ENCODE data around the gene ZNF385D.

Gene ZNF385D

DNA sequence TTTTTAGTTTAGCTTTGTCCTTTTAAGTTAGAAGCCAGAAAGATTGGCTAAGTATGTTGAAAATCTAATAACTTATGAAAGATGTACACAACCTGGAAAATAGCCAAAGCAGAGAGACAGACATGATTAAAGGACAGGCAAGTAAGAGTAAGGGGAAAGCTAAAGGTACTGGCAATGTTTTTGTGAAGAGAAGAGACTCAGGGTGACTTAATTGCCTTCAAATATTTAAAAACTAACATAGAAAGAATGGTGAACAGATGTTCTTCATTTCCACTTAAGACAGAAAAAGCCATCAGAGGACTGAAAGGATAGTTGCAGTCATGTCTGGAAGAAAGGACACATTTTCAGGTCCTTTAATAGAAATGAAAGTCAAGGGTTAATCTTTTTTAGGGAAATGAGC, 68.8 kb downstream of the ZNF385D start:
- no peak for DNase-seq (ENCODE audit: low read depth in 1 of 2, low spot score in 1 of 2)

DNA sequence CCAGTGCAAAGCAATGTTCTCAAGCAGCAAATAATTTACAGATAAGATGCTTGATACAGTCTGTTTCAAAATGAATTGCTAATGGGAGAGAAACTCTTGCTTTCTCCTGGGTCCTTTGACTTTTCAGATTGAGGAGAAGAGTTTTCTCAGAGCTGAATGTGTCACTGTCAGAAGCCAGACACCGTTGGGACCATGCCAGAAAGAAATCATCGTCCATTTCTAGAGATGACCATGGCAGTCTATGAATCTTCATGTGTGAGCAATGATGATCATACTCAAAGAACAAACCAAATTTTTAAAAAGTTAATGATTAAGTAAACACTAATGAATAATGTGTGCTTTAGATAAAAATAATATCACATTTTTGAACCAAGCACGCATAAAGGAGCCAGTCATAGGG, 77.6 kb downstream of the ZNF385D start:
- no peak for DNase-seq (ENCODE audit: low read depth in 1 of 2, low spot score in 1 of 2)

DNA sequence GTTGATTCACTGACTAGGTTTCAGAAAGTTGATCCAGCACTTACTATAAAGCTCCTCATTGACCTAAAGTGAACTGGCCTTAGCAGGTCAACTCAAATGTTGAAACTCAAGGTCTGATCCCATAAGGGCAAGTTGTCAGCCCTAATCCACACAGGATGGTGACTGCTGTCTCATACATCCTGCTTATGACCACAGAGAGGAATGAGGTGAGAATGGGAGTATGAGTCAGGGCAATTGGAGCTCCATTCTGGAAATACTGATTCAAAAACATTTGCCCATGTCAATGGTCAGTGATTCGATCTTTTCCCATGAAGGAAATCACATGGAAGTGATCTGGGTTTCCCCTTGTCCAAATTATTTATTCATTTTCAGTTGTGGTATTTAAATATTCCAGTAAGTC, 78.7 kb downstream of the ZNF385D start:
- DNase-seq (ENCODE audit: low read depth in 1 of 2, low spot score in 1 of 2) = no peak

DNA sequence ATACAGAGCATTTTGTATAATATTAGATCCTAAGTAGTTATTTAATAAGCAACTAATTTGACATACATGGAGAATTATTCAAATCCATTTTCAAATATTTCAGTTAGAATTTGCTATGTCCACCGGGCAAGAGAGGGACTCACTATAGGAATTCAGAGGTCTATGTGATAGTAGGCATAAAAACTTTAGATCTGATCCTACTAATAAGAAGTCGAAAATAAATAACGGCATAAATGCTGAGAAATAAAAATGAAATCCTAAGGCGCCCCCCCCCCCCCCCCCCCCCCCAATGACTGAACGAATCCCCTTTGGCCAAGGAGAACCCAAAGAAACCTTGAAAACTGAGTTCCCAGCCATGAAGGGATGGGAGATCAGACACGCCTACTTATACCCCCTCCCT, 80.6 kb downstream of the ZNF385D start:
- DNase-seq (ENCODE audit: low read depth in 1 of 2, low spot score in 1 of 2) = no peak

DNA sequence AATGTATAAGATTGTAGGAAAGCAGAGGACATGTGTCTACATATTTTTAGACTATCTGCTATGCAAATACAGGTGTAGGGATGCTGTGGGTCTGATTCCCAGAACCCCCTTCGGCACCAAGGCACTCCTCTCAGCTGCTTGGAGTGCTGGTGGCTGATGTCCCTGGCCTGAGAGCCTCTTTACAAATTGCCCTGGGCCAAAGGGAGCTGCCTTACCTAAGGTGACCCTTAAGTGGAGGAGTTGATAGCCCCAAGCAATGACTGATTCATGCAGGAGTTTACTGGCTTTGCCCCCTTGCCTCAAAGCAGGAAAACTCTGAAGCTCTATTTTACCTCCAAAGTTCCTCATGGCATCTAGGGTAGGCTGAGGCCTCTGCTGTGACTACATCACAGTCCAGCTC, 83.0 kb downstream of the ZNF385D start:
- DNase-seq (ENCODE audit: low read depth in 1 of 2, low spot score in 1 of 2) = no peak

DNA sequence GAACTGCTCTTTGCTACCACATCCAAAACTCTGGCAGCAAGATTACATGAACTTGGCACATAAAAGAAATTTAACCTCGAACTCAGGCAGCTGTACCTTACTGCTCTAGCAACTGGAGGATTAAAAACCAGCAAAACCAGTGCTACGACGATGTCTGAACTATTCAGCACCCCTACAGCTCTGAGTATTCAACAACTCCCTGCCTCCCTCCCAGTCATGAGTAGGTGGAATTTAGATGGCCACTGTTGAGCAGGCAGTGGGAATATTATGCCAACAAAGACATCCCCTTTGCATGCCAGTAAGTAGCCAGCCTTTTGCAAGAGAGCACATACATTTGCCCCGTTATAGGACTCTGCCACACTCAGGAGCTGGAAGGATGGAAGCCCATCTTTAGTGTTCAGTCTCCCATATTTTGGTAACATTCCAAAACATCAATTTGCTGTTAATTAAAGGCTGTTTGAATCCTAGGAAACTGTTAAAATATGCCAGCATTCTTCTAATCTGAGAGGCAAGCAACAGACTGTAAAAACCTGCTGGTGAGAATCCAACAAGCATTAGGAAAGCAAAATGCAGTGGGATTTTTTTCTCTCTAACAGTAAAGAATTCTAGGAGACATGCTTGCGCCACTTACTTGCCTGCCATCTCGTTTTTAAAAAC, 85.4 kb downstream of the ZNF385D start:
- no peak for DNase-seq (ENCODE audit: low read depth in 1 of 2, low spot score in 1 of 2)

DNA sequence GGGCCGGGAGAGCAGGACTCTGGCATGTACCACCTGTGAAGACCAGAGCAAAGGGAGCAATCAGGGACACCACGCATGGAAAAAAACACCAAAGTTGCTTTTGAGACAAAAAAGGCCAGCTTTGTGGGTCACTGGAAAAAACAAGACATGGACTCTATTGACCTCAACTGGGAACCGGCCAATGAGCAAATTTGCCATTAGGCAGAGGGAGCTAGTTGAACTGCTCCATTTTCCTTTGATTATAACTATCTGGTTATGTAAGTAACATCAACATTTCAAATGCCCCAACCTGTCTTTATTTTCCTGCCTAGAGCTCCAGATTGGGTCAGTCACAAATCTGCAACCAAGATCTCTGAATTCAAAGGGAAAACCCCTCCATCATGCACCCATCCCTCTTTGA, 86.0 kb downstream of the ZNF385D start:
- DNase-seq (ENCODE audit: low read depth in 1 of 2, low spot score in 1 of 2) = no peak

DNA sequence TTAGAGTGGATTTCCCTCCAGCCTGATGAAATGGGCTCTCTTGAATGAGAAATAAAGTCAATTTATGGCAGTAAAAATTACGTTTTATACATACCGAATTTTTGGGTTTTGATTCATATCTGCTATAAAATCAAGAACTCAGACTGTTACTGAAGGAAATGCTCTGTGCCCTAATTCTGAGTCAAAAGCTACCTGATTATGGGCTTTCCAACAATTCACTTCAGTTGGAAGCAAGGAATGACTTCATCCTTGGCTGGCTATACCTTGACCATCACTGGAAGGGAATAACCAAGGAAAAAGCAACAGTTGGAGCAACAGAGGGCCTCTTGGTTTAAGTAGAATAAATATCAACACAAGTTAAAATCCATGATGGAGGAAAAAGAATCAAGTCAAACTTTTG, 88.6 kb downstream of the ZNF385D start:
- no peak for DNase-seq (ENCODE audit: low read depth in 1 of 2, low spot score in 1 of 2)

DNA sequence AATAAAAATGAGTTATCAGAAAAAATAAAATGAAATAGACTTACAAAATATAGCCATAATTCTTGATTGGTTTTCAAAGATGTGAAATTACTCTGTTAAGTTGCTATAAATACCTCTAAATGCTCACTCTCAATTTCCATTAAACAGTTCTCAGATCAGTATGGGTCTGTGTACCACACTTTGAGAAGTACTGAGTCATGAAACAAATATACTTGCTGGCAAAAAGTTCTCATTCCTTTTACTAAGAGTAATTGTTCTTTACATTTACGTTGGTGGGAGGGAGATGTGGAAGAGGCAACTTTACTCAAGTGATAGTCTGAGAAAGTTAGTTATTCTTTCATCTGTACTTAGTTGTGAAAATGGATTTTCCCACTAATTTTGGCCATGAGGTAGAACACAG, 96.3 kb downstream of the ZNF385D start:
- no peak for DNase-seq (ENCODE audit: low read depth in 1 of 2, low spot score in 1 of 2)

DNA sequence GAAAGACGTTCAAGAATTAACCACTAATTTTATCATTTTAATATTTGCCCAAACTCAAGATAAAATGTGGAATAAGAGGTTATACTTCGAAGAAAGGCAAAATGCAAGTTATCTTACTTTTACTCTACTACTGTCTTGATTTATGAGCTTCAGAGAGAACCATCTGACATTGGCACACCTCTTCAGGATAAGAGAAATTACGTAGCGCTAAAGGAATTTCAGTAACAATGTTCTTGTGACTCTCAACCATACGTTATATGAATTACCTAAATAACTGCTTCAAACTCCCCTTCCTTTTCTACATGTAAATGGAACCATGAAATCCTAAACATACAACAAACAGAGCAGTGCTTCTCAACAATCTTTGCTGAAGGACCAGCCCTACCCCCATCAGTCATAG, 96.8 kb downstream of the ZNF385D start:
- DNase-seq (ENCODE audit: low read depth in 1 of 2, low spot score in 1 of 2) = no peak

DNA sequence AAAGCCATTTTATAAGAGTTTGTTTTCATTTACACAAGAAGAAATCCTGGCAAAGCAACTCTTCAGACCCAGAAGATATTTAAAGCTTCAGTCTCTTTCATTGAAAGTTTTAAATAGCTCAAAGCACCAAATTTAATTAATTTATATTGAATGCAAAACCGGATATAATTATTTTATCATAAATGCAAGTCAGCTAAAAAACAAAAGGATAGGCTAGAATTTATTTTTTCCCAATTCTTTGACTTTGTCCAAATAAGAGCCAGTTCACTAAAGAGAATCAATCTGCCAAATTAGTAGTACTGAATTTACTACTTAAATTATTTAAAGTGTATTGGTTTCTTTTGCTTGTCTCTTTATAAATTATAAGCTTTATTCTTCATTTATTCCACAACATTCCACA, 101.5 kb downstream of the ZNF385D start:
- no peak for DNase-seq (ENCODE audit: low read depth in 1 of 2, low spot score in 1 of 2)

DNA sequence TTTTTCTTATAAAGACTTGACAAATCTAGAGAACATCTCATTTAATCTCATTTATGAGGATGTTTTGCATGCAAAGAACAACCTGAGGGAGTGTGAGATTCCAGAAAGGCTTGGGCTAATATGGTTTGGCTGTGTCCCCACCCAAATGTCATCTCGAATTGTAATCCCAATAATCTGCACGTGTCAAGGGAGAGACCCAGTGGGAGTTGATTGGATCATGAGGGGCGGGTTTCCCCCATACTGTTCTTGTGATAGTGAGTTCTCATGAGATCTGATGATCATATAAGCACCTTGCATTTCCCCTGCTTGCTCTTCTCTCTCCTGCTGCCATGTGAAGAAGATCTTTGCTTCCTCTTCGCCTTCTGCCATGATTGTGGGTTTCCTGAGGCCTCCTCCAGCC, 103.0 kb downstream of the ZNF385D start:
- no peak for DNase-seq (ENCODE audit: low read depth in 1 of 2, low spot score in 1 of 2)

DNA sequence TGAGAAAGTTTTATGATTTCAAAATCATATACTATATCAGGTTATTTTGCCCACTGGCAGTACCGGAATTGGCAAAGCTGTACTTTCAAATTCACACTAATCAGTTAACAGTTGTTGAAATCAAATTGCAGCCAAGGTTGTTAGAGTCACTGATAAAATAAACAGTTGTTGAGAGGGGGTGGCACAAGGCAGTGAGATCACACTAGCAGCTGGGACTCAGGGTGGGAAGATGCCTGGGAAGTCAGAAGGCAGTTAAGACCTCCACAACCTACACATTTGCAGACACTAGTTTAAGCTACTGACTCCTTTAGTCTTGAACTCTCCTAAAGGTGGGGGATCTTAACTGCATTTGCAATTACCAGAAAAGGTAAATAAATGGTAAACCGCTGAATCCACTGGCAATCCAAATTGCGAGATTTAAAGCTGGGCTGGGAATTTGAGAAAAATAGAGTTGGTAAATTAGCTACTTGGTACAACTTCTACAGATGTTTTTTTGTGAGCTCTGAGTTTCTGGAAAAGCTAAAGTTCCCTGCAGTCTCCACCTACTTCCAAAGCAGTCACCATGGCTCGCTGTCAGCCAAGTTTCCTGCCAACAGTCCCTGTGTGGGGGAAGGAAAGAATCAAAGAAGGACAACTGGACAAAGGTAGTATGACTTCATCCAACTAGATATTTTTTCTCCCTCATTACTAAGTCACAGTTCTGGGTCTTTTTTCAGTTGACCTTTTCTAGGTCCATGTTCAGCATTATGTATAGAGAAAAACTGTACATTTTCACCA, 105.7 kb downstream of the ZNF385D start:
- DNase-seq (ENCODE audit: low read depth in 1 of 2, low spot score in 1 of 2) = no peak

DNA sequence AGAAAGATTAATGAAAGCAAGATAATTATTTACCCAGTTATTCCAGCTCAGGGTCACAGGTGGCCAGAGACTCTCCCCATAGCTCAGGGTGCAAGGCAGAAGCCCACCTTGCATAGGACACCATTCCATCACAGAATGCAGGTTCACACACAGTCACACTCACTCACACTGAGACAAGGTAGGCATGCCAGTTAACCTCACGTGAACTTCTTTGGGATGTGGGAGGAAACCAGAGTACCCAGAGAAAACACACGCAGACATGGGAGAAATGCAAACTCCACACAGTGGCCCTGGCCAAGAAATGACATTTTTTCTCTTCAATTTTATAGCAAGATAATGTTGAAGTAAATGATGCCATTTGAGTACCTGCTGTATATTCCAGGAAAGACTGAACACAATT, 106.7 kb downstream of the ZNF385D start:
- no peak for DNase-seq (ENCODE audit: low read depth in 1 of 2, low spot score in 1 of 2)

DNA sequence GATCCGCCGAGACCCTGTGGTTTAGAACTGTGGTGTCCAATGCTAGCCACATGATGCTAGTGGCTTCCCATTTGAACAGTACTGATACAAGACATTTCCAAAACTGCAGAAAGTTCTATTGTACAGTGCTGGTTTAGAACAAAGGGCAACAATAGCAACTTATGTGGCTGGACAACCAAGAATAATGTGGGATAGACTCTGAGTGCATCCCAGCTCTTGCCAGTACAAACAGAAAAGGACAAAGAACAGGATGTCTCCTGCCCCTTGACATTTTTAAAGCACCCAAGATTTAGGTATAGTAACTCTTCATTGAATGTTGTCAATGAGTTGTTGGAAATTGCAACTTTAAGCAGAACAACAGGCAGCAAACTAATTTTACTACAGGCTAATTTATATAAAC, 107.3 kb downstream of the ZNF385D start:
- no peak for DNase-seq (ENCODE audit: low read depth in 1 of 2, low spot score in 1 of 2)

DNA sequence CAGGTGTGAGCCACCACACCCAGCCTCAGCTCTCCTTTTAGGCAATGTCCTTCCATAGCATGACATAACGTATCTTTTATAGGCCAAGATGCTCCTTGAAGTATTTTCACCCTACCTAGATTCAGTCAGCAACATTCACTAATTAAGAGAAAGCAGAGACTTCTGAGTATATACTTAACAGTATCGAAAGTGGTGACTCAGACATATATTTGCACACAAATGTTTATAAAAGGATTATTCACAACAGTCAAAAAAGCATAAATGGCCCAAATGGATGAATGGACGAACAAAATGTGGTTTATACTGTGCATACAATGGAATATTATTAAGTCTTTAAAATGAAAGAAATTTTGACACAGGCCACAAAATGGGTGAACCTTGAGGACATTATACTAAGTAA, 108.6 kb downstream of the ZNF385D start:
- no peak for DNase-seq (ENCODE audit: low read depth in 1 of 2, low spot score in 1 of 2)

DNA sequence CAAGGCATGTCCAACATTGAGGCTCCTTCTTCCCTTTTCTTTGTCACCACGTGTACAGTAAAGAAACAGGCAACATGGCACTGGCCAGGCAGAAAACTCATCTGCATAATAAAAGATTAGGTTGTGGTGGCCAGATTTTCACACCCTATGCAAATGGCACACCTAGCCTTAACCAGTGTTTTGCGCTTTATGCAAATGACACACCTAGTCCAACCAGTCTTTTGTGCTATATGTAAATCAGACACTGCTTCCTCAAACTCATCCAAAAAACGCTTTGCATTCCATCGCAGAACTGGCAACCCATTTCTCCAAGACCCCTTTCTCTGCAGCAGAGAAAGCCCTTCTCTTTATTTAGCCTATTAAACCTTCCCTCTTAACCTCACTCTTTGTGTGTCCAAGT, 109.1 kb downstream of the ZNF385D start:
- DNase-seq (ENCODE audit: low read depth in 1 of 2, low spot score in 1 of 2) = no peak

DNA sequence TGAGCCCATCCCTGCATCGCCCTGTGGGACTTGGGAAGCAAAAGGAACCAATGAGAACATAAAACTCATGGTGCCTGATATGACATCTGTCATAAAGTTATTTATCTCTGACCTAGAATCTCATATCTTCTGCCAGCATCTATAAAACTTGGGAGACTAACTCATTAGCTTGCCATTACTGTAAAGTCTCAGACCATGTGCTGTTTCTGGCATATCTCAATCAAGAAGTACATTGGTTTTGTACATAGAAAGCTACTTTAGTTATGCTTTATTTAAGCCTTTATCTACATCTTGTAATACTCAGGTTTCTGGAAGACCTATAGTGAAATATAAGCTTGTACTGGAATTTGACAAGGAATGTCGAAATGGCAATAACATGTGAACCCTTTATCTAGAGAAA, 112.5 kb downstream of the ZNF385D start:
- no peak for DNase-seq (ENCODE audit: low read depth in 1 of 2, low spot score in 1 of 2)

DNA sequence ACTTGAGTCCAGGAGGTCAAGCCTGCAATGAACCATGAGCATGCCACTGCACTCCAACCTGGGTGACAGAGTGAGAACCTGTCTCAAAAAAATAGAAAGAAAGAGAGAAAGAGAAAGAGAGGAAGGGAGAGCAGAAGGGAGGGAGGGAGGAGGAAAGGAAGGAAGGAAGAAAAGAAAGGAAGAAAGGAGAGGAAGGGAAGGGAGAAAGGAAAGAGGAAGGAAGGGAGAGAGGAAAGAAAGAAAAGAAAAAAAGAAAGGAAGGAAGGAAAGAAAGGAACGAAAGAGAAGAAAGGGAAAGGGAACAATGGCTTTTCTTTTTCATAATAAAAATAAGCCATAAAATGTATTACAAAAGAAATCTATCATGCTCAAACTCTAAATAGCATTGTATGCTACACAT, 116.9 kb downstream of the ZNF385D start:
- no peak for DNase-seq (ENCODE audit: low read depth in 1 of 2, low spot score in 1 of 2)

DNA sequence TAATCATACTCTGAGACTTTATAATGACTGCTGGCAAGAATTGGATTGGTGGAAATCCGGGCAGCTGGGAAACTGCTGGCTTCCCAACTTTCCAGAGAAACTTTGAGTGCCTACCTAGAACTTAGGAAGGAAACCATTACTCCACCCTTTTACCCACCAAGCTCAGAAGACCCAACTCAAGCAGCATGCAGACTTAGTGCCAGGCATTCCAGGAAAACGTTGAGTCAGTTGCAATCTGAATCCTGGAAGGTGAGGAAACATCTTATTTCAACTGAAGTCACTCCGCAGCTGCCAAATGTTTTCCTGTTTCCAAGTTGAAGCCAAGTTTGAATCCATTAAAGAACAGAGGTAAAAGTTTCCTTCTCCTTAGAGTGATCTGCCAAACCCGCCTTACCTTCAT, 126.5 kb downstream of the ZNF385D start:
- no peak for DNase-seq (ENCODE audit: low read depth in 1 of 2, low spot score in 1 of 2)

DNA sequence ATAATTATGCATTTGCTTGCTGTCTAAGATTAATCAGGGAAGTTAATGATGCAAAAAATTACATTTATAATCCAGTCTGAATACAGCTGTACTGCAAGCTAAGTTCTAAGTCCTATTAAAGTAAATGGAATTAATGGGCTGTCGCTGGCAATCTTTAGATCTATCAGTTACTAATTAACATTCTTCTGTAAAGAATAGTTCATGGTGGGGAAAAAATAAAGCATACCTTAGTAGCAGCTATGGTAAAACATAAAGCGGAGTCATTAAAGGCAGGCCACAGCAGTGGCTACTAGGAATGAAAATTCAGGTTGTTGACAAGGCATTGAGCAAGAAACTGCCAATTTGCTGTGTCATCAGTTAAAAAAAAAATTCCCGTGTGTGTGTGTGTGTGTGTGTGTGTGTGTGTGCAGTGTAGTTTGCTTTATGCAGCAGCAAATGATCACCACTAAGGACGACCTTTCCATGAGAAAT, 129.8 kb downstream of the ZNF385D start:
- no peak for DNase-seq (ENCODE audit: low read depth in 1 of 2, low spot score in 1 of 2)

DNA sequence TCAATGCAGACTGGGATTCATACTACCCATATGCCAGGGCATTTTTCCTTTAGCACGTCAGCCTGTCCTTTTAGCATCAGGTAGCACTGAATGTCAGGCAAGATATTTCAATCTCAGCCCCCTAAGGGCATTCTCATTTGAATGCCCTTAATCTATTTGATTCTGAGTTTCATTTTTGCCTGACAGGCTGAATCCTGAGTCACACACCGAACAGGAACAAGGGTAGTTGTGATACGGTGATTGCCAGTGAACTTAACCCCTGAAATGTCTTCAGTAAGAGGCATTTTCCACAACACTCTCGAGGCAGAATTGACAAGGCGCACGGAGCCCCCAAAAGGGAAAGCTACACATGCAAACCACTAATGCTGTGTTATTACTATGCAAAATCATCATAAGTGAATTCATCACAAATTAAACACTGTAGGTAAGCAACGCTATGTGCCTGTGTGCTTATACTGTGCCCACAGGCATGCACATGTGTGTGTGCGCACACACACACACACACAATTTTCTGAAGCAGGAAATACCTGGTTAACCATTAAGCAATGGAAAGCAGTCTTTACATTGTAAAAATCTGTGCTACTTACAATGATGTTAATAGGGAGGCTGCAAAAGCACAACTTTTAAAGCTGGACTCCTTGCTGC, 130.4 kb downstream of the ZNF385D start:
- no peak for DNase-seq (ENCODE audit: low read depth in 1 of 2, low spot score in 1 of 2)

Measured in stimulated activated CD4-positive, alpha-beta T cell treated with anti-CD3 and anti-CD28 coated beads, Interleukin-15, amount 100 ng/mL, for 1 hour (primary cell).